Testis (tissue), 2 donors: Measurements from ENCODE around the gene CD151.

Experiments used
- POLR2A ChIP-seq: fragments of 450-650 bp; IDR thresholded peaks from one replicate; pipeline ENCODE4 v1.6.1; 2017; ENCODE audit warnings: antibody characterized with exemption, mild to moderate bottlenecking, moderate library complexity
- TF ChIP-seq, protein P1 (sequence below), 3 experiments: fragments of 450-650 bp in 2 of 3; fragments of 200-600 bp in 1 of 3; sonication (generic) in 1 of 3; IDR thresholded peaks; one replicate each; pipeline ENCODE4 v1.5.1; 2016 to 2019; ENCODE audit warnings: antibody characterized with exemption in 3 of 3, mild to moderate bottlenecking in 2 of 3, moderate library complexity in 1 of 3

DNA sequence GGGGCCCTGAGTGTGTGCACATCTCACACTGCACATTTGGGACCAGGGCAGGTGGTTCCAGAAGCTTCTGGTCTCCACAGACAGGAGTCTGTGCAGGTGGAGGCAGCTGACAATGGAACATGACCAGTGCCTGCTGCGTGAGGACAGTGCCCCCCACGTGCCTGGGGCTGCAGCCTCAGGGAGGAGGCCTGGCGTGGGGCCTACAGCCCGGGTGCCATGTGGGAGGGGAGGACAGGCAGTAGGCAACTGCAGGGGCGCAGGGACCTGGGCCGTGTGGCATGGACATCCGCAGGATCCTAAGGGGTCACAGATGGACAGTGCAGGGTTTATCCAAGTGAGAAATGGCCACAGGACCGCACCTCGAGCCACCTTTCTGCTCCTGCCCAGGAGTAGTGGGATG lies 38.7 kb downstream of the CD151 start:
- TF ChIP-seq POLR2A, result no peak
- TF ChIP-seq, protein P1, sequence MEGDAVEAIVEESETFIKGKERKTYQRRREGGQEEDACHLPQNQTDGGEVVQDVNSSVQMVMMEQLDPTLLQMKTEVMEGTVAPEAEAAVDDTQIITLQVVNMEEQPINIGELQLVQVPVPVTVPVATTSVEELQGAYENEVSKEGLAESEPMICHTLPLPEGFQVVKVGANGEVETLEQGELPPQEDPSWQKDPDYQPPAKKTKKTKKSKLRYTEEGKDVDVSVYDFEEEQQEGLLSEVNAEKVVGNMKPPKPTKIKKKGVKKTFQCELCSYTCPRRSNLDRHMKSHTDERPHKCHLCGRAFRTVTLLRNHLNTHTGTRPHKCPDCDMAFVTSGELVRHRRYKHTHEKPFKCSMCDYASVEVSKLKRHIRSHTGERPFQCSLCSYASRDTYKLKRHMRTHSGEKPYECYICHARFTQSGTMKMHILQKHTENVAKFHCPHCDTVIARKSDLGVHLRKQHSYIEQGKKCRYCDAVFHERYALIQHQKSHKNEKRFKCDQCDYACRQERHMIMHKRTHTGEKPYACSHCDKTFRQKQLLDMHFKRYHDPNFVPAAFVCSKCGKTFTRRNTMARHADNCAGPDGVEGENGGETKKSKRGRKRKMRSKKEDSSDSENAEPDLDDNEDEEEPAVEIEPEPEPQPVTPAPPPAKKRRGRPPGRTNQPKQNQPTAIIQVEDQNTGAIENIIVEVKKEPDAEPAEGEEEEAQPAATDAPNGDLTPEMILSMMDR (IDR thresholded peaks at IDR 0.05), result no peak
